Testis (tissue), 2 donors: ENCODE data around the gene MUC5AC.

Source experiments
- POLR2A ChIP-seq: fragments of 450-650 bp; IDR thresholded peaks from one replicate; pipeline ENCODE4 v1.6.1; 2017; ENCODE audit warnings: antibody characterized with exemption, mild to moderate bottlenecking, moderate library complexity
- TF ChIP-seq, protein P1 (sequence below), 3 experiments: fragments of 450-650 bp in 2 of 3; fragments of 200-600 bp in 1 of 3; sonication (generic) in 1 of 3; IDR thresholded peaks; one replicate each; pipeline ENCODE4 v1.5.1; 2016 to 2019; ENCODE audit warnings: antibody characterized with exemption in 3 of 3, mild to moderate bottlenecking in 2 of 3, moderate library complexity in 1 of 3

DNA sequence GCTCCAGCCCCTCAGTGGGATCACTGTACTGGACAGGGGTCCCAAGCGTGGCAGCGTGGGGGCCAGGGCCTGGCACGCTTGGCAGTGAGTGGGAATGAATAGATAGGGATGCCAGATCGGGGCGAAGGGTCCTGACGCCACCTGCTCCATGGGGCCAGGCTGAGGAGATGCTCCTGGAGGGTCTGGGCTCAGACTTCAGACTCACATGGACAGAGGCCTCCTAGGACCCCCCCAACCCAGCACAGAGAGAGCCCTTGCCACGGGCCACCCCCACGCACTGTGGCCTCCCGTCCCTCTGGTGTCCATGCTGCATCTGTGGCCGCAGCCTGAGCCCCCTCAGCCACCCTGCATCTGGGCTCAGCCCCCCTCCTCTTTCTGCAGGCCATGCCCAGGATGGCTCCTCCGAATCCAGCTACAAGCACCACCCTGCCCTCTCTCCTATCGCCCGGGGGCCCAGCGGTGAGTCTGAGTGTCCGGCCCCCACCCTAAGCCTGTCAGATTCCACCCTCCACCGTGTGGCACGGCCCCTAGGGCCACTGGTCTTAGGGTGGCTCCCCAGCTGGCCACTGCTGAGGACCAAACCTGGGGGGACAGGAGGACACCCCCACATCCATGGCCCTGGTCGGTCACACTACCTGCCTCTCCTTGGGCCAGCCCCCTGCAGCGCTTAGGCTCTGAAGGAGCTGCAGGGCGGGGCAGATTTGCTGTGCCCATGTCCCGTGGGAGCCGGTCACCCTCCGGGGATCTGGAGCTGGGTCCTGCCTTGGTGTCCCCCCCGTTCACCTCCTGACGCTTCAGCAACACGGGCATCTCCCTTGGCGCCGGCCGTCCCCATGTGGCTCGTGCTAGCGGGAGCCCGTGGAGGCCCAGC, 2.7 kb downstream of the MUC5AC start:
- TF ChIP-seq, protein P1, sequence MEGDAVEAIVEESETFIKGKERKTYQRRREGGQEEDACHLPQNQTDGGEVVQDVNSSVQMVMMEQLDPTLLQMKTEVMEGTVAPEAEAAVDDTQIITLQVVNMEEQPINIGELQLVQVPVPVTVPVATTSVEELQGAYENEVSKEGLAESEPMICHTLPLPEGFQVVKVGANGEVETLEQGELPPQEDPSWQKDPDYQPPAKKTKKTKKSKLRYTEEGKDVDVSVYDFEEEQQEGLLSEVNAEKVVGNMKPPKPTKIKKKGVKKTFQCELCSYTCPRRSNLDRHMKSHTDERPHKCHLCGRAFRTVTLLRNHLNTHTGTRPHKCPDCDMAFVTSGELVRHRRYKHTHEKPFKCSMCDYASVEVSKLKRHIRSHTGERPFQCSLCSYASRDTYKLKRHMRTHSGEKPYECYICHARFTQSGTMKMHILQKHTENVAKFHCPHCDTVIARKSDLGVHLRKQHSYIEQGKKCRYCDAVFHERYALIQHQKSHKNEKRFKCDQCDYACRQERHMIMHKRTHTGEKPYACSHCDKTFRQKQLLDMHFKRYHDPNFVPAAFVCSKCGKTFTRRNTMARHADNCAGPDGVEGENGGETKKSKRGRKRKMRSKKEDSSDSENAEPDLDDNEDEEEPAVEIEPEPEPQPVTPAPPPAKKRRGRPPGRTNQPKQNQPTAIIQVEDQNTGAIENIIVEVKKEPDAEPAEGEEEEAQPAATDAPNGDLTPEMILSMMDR (IDR thresholded peaks at IDR 0.05) = no peak
- TF ChIP-seq POLR2A = no peak
